Measurements from ENCODE around the gene FHL3. TPM values are rescaled to one million over a fixed set of nuclear protein-coding genes. Genes with fewer than 3 reads are reported as not detected.

FHL3 gene
- total and polyA plus RNA-seq, 9 of the 15 experiments (the other 6 are each of a cell fraction or from before 2014, with no cell fraction given) = 6.1 to 144 (median 34.1) TPM

- TF ChIP-seq ZNF280B (CRISPR knock-in tag; IDR thresholded peaks at IDR 0.05) (0 out of 2 replicates have a peak, but pooled peaks have one; percentile 35), USF1 (CRISPR knock-in tag; IDR thresholded peaks at IDR 0.05) (no peak), ZSCAN29 (IDR thresholded peaks at IDR 0.05) (no peak), GATA2 (CRISPR knock-in tag; IDR thresholded peaks at IDR 0.05) (peak; percentile 88), VEZF1 (CRISPR knock-in tag; IDR thresholded peaks at IDR 0.05) (peak; percentile 94), SMARCC2 (IDR thresholded peaks at IDR 0.05; ENCODE audit: low read depth) (peak; percentile 99), BCOR (IDR thresholded peaks at IDR 0.05) (peak; percentile 58; the same call in 1 of the 2 replicates), CEBPB (tag; IDR thresholded peaks at IDR 0.05) (no peak), ZFX (CRISPR knock-in tag; IDR thresholded peaks at IDR 0.05) (peak; percentile 37), FOXA1 (IDR thresholded peaks at IDR 0.05; ENCODE audit: borderline replicate concordance) (no peak), TCF15 (CRISPR knock-in tag; IDR thresholded peaks at IDR 0.05) (no peak), XRCC3 (IDR thresholded peaks at IDR 0.05) (no peak), MTA3 (IDR thresholded peaks at IDR 0.05; ENCODE audit: borderline replicate concordance) (peak; percentile 92), POLR2A (conservative IDR thresholded peaks at IDR 0.05) (peak; percentile 81), TEAD4 (IDR thresholded peaks at IDR 0.05; ENCODE audit: low read length) (peak; percentile 88), TEAD4 (CRISPR knock-in tag; IDR thresholded peaks at IDR 0.05; ENCODE audit: borderline replicate concordance) (no peak), ATF3 (IDR thresholded peaks at IDR 0.05) (peak; percentile 98), ATF3 (CRISPR knock-in tag; conservative IDR thresholded peaks at IDR 0.05) (peak; percentile 77), ZNF592 (IDR thresholded peaks at IDR 0.05) (peak; percentile 95), NFRKB (IDR thresholded peaks at IDR 0.05; ENCODE audit: low read depth) (peak; percentile 87)
Measured at GRCh38 chr1:37999430-38000232, 5.7 kb downstream of the FHL3 start (continued).
